A549 (cell line): ENCODE results near the gene FGGY. TPM values are rescaled to one million over a fixed set of nuclear protein-coding genes. Genes with fewer than 3 reads are reported as not detected.

Experiments used
- ATAC-seq, 2 experiments: fragments of 200-7000 bp in 1 of 2; fragments of >200 bp in 1 of 2; cut with Nextera tagmentation in 1 of 2; cut with Tn5 transposase in 1 of 2; 3 replicates each; pipeline versions ENCODE4 v1.8.0 to v1.9.1; 2018 to 2020; ENCODE audit warnings: mild to moderate bottlenecking in 1 of 2, moderate library complexity in 1 of 2
- CTCF ChIA-PET: fragments of 300-600 bp; sonication (Branson Sonifier 250); formaldehyde crosslinking; extraction: SDS; loops from one replicate; lab custom pipeline; 2021; ENCODE audit warnings: antibody characterized with exemption, inconsistent platforms; lab: Yijun Ruan, JAX
- POLR2A ChIA-PET: fragments of 350-600 bp; formaldehyde crosslinking; extraction: SDS; loops from one replicate; lab custom pipeline; 2021; ENCODE audit warnings: antibody characterized with exemption, inconsistent platforms; lab: Yijun Ruan, JAX
- DNase-seq, 2 experiments: peaks; one replicate each; pipeline versions ENCODE4 v3.0.0 to v3.0.0-alpha.2; 2011 to 2016; ENCODE audit warnings: low read depth in 1 of 2, low spot score in 1 of 2
- FAIRE-seq: peaks from 2 replicates; lab custom pipeline; 2011; peaks lifted over from hg19 to GRCh38; lab: Jason Lieb, UNC
- H3K27ac ChIP-seq, 2 experiments: fragments of >200 bp; sonication (Bioruptor Twin); formaldehyde crosslinking; 3 replicates each; pipeline ENCODE4 v1.5.1; 2016 to 2017
- H3K4me1 ChIP-seq: fragments of >200 bp; sonication (Bioruptor Twin); formaldehyde crosslinking; 3 replicates; pipeline ENCODE4 v1.6.1; 2016
- H3K4me2 ChIP-seq: fragments of >200 bp; sonication (Bioruptor Twin); formaldehyde crosslinking; 3 replicates; pipeline ENCODE4 v1.6.1; 2016
- H3K4me3 ChIP-seq: fragments of >200 bp; sonication (Bioruptor Twin); formaldehyde crosslinking; 3 replicates; pipeline ENCODE4 v1.5.1; 2016
- H3K9me3 ChIP-seq: fragments of >200 bp; sonication (Bioruptor Twin); formaldehyde crosslinking; 3 replicates; pipeline ENCODE4 v1.6.1; 2016
- CEBPB ChIP-seq, 2 experiments: fragments of >200 bp in 1 of 2; sonication (Bioruptor Twin) in 1 of 2; formaldehyde crosslinking in 1 of 2; IDR thresholded peaks; 2 replicates each; pipeline ENCODE4 v1.6.1; 2012 to 2016
- CHD2 ChIP-seq: fragments of 150-350 bp; IDR thresholded peaks from 2 replicates; pipeline ENCODE4 v1.6.1; 2014; ENCODE audit warnings: low read length; ENCODE audit not compliant: partially characterized antibody
- CTCF ChIP-seq: fragments of >200 bp; sonication (Bioruptor Twin); formaldehyde crosslinking; IDR thresholded peaks from 3 replicates; pipeline ENCODE4 v1.5.1; 2016
- E2F6 ChIP-seq: IDR thresholded peaks from 2 replicates; pipeline ENCODE4 v1.6.1; 2012; ENCODE audit warnings: low read depth, borderline replicate concordance
- EHF ChIP-seq: fragments of 250-450 bp; sonication (Bioruptor Pico); IDR thresholded peaks from 2 replicates; pipeline ENCODE4 v1.5.0; 2020; ENCODE audit warnings: mild to moderate bottlenecking
- ELK1 ChIP-seq: fragments of 150-350 bp; IDR thresholded peaks from 2 replicates; pipeline ENCODE4 v1.6.1; 2014; ENCODE audit warnings: low read depth, mild to moderate bottlenecking, low read length
- ESRRA ChIP-seq: fragments of 150-350 bp; IDR thresholded peaks from 2 replicates; pipeline ENCODE4 v1.6.1; 2014; ENCODE audit warnings: mild to moderate bottlenecking, low read length, borderline replicate concordance
- HMGXB4 ChIP-seq: fragments of 250-450 bp; sonication (Bioruptor Pico); IDR thresholded peaks from 2 replicates; pipeline ENCODE4 v1.5.0; 2021; ENCODE audit warnings: mild to moderate bottlenecking, moderate library complexity, borderline replicate concordance
- MAX ChIP-seq: IDR thresholded peaks from 2 replicates; pipeline ENCODE4 v1.6.1; 2012
- NPAS2 ChIP-seq: fragments of 250-450 bp; sonication (Bioruptor Pico); IDR thresholded peaks from 2 replicates; pipeline ENCODE4 v1.8.0; 2022; ENCODE audit warnings: mild to moderate bottlenecking, moderate library complexity, borderline replicate concordance
- PBX3 ChIP-seq: IDR thresholded peaks from 2 replicates; pipeline ENCODE4 v1.6.1; 2012
- RFX5 ChIP-seq: fragments of 450-650 bp; IDR thresholded peaks from 2 replicates; pipeline ENCODE4 v1.7.1; 2014; ENCODE audit warnings: antibody characterized with exemption, mild to moderate bottlenecking, moderate library complexity
- SMC3 ChIP-seq: fragments of >200 bp; sonication (Bioruptor Twin); formaldehyde crosslinking; IDR thresholded peaks from 3 replicates; pipeline ENCODE4 v1.6.1; 2018; ENCODE audit warnings: inconsistent platforms
- ZFP36 ChIP-seq: fragments of 450-650 bp; IDR thresholded peaks from 2 replicates; pipeline ENCODE4 v1.6.1; 2014; ENCODE audit warnings: borderline replicate concordance; ENCODE audit not compliant: partially characterized antibody
- WGBS: methylation state at CpG from one replicate; pipeline ENCODE4 v1.1.6; 2017; ENCODE audit errors: missing lambda C conversion rate; 5-methylcytosine and 5-hydroxymethylcytosine counted together
- polyA plus RNA-seq, 4 experiments: library from polyadenylated mRNA; depleted of rRNA in 3 of 4; stranded (reverse); fragments of >200 nt; fragmentation: RNase III in 1 of 4; extraction: RNeasy Plus Mini Kit Qiagen cat#74134 plus additional on column Dnase treatment in 1 of 4; gene quantifications; 2 replicates in 3 of 4; 3 replicates in 1 of 4; pipeline ENCODE4 v1.2.3, GENCODE V29; 2011 to 2017

The FGGY gene
- polyA plus RNA-seq, 2 of the 4 experiments (the other 2 are of a cell fraction), result 2.9 to 4.8 TPM

- H3K4me3 ChIP-seq, result no peak overlapping the region
- CTCF ChIA-PET, result no interaction called here
Measured at GRCh38 chr1:59333626-59334277, 36.9 kb downstream of the FGGY start.

More at GRCh38 chr1:59333626-59334277, 36.9 kb downstream of the FGGY start:
- no peak overlapping the region for H3K4me2 ChIP-seq
- H3K4me1 ChIP-seq, result no peaks in the 10 kb centered on the region
- FAIRE-seq (no peak), ATAC-seq (no peak), DNase-seq (no peak)
- POLR2A ChIA-PET, result interaction anchor here (0.6 kb wide), 1 partner anchor 76 kb away, joined by 3 read pairs; no protein-coding TSS in a partner anchor
- TF ChIP-seq E2F6 (no peak), NPAS2 (CRISPR knock-in tag) (no peak), HMGXB4 (CRISPR knock-in tag) (no peak), ESRRA (no peak), MAX (no peak), PBX3 (no peak), ZFP36 (no peak), CHD2 (no peak), RFX5 (no peak), EHF (CRISPR knock-in tag) (no peak), SMC3 (no peak), ELK1 (no peak), CEBPB (IDR thresholded peaks at IDR 0.05) (no peak), CTCF (no peak)
- H3K9me3 ChIP-seq, result no peaks in the 10 kb centered on the region
- no peak overlapping the region for H3K27ac ChIP-seq
- 56% methylated on average over 3 of the region's 3 CpGs for WGBS
